ENCODE measurements around the gene LRIG3.
"Not testable (repeated sequence)": the region's sequence is repeated elsewhere in the genome, so short reads cannot be mapped to it uniquely, and the experiment has no call there.

Gene LRIG3

DNA sequence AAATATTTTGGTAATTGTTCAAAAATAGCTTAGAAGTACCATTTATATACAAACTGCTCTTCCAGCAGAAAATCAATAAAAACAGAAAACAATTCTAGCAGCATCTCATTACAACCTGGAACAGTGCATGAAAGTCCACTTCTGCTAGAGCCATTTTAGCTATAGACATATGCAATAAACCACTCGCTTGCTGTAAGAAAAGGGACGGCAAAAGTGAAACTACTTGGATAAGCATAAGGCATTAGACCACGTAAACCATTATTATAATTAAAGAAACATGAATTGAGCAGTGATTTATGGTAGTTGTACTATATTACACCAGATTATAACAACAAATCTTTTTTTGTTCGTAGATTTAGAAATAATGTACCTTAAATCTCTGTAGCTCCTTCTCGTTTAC, 48.7 kb downstream of the LRIG3 start:
- intact Hi-C loops (cut with DNase I) = no loop called here
- DNase-seq = no peak

DNA sequence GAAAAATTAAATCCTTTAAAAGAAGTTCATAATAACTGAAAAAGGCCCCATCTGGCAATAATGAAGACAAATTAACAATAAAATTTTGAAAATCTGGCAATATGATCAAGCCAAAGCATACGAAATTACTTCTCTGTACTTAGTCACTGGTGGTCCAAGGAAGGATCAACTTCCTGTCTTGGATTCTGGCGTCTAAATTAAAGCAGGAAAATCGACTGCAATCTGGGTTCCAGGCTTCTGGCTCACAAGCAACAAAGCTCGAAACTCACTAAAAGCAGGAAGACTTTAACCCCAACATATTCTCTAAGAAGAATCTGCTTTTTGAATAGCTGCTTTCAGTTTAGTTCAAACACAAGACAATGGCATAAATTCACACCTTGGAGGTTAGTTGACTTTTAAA, 49.7 kb downstream of the LRIG3 start:
- no peak for DNase-seq
- intact Hi-C loops (cut with DNase I) = no loop called here

DNA sequence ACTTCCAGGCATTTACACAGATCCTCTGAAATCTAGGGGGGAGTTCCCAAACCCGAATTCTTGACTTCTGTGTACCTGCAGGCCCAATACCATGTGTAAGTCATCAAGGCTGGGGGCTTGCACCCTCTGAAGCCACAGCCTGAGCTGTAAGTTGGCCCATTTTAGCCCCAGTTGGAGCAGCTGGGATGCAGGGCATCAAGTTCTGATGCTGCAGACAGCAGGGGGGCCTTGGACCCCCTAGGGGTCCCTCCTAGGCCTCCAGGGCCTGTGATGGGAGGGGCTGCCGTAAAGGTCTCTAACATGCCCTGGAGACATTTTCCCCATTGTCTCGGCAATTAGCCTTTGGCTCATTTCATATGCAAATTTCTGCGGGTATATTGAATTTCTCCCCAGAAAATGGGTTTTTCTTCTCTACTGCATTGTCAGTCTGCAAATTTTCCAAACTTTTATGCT, 59.5 kb downstream of the LRIG3 start:
- DNase-seq = no peak
- intact Hi-C loops (cut with DNase I) = no loop called here

DNA sequence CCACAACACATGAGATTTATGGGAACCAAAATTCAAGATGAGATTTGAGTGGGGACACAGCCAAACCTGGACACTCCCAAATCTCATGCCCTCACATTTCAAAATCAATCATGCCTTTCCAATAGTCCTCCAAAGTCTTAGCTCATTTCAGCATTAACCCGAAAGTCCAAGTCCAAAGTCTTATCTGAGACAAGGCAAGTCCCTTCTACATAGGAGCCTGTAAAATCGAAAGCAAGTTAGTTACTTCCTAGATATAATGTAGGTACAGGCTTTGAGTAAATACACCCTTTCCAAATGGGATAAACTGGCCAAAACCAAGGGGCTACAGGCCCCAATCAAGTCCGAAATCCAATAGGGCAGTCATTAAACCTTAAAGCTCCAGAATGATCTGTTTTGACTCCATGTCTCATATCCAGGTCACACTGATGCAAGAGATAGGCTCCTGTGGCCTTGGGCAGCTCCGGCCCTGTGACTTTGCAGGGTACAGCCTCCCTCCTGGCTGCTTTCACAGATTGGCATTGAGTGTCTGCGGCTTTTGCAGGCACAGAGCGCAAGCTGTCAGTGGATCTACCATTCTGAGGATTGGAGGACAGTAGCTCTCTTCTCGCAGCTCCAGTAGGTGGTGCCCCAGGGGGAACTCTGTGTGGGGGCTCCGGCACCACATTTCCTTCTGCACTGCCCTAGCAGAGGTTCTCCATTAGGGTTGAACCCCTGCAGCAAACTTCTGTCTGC, 60.1 kb downstream of the LRIG3 start:
- no peak for DNase-seq
- intact Hi-C loops (cut with DNase I) = no loop called here

DNA sequence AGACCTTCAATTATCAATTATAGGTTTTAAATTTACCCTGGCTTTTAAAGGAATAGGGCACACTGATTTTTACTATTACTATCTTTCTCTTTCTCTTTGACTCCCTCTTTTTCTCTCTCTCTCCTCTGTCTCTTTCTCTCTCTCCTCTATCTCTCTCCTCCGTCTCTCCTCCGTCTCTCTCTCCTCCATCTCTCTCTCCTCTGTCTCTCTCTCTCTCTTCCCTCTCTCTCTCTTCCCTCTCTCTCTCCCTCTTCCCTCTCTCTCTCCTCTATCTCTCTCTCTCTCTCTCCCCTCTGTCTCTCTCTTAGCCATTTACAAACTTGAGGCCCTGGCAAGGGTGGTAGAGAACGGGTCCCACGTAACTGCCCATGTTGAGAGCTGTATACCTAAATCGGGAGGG, 62.3 kb downstream of the LRIG3 start:
- DNase-seq = no peak
- intact Hi-C loops (cut with DNase I) = no loop called here

DNA sequence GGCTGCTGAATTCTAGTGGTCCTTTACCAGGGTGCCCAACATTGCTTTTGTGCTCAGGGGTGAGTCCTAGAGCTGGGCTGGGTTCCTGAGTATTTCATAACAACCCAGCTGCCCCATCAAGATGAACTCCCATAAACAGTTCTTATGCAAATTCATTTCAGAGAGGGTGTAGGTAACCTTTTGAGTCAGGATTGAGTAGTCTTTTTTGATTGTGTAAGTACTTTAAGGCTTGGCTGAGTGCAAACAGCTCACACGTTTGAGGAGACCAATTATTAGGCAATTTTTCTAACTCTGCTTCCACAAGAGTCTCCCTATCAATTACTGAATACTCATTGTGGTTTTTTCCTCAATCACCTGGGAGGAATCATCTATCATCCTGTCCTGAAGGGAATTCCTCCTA, 63.1 kb downstream of the LRIG3 start:
- DNase-seq; intact Hi-C loops (cut with DNase I): not testable (repeated sequence)

DNA sequence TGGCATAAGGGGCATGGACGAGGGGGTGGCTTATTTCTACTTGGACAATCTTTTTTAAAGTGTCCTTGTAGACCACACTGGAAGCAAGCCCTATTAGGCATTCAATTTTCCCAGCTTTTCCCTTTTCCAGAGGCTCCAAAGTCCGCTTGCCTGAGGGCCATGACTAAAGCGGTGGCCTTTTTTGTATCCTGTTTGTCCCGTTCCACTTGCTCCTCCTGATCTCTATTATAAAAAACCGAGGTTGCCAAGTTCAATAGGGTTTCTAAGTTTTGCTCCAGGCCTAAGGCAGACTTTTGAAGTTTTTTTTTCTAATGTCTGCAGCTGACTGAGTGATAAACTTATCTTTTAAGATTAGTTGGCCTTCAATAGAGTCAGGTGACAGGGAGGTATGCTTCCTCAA, 64.7 kb downstream of the LRIG3 start:
- intact Hi-C loops (cut with DNase I); DNase-seq: not testable (repeated sequence)

DNA sequence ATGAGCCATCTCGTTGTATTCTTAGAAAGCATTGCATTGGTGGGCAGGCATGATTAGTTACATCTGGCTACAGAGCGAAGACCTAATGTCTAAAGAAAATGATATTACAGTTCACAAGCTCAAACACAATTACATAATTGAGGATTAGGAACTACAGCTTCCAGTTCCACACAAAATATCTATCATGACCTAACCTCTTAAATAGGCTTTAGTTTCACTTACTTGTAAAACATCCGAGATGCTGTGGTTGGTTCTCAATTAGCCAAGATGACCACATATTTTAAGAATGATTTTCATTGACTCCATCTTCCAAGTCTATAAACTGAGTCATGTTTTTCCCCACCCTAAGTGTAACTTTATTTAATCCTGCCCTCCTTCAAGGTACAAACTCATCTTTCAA, 69.5 kb downstream of the LRIG3 start:
- intact Hi-C loops (cut with DNase I) = no loop called here
- no peak for DNase-seq

DNA sequence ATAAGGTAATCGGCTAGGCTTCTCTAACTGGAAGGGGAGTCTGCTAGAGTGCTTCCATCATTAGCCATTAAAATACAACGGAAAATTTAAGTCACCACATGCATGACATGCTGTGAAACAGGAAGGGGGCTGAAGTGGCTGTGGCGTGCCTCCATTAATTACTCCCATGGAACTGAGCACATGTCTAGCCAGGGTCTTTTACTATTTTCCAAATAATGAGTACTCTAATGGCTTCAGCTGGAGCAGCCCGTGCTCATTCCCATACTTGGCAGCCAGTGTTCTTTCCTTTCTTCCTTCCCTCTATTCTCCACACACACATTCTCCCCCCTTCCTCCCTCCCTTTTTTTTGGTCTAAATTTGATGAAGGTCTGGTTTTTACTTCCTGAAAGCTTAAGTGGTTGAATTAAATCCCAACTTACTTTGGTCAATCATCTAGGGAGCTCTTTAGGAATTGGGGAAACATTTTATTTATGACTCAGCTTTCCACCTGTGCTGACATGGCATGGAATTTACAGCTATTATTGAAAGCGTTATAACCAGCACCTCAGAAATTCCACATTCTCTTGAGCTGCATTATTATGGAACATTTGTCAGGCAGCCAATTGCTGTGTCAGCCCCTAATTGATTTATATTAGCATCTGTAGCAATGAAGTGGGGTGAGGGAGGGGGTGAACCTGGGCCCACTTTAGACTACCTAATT, 72.3 kb downstream of the LRIG3 start:
- intact Hi-C loops (cut with DNase I) = no loop called here
- DNase-seq = no peak

DNA sequence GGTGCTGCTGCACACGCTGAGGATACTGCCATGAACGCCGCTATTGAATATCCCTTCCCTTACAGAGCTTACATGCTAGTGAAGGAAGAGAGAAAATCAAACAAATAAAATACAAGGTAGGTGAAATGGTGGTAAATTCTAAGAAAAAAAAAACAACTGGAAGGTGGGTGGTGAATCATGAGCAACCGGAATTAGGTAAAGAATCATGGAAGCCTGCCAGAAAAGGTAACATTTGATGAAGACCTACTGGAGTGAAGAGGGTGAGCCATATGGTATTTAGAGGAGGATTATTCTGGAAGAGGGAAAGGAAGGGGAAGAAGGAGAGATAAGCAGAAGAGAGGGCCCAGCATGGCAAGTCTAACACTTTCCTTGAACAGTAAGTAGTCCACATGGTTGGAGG, 76.1 kb downstream of the LRIG3 start:
- DNase-seq = no peak
- intact Hi-C loops (cut with DNase I) = no loop called here

DNA sequence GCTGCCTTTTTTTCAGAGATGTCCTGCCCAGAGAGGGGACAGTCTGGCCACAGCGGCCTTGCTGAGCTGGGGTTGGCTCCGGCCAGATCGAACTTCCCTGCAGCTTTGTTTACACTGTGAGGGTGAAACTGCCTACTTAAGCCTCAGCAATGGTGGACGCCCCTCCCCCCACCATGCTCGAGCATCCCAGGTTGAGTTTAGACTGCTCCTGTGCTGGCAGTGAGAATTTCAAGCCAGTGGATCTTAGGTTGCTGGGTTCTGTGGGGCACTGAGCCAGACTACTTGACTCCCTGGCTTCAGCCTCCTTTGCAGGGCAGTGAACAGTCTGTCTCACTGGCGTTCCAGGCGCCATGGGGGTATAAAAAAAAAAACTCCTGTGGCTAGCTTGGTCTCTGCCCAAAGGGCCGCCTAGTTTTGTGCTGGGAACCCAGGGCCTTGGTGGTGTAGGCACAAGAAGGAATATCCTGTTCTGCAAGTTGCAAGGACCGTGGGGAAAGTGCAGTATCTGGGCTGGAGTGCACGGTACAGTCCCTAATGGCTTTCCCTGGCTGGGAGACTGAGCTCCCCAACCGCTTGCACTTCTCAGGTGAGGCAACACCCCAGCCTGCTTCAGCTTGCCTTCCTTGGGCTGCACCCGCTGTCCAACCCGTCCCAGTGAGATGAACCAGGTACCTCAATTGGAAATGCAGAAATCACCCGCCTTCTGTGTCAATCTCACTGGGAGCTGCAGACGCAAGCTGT, 79.1 kb downstream of the LRIG3 start:
- no peak for DNase-seq
- intact Hi-C loops (cut with DNase I) = no loop called here

DNA sequence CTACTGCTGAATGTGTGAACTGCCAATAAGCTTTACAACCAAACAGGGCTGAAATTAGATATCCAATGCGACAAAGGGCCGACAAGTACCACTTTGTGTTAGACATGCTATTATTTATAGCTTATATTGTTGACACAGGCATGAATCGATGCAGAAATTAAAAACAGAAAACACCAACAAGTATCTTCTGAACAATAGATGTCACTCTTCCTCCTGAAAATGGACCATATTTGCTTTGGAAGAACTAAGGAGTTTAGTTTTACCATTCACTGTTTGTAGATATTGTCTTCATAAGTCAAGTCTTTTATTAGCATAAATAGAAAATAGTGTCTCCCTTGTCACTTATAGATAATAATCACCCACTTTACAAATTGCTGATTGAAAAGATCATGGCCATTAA, 86.5 kb downstream of the LRIG3 start:
- DNase-seq = no peak
- intact Hi-C loops (cut with DNase I) = loop anchor here (5.0 kb wide), 1 partner anchor 253 kb away; no protein-coding TSS in a partner anchor

DNA sequence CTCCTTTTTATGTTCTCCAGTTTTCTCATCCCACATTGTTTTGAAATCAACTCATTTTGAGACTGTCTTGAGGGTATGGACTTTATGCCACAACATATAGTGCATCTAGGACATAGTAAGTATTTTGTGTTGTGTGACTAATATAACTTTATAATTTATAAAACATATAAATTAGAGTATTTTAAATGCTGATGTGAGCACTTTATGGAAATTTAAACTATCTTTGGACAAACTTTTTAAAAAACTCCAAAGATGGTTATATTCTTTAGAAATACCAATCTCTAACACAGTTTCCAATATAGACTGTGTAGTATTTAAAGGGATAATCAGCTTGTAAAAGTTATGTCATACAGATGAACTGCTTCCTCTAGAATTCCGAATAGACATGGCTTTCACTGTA, 87.4 kb downstream of the LRIG3 start:
- intact Hi-C loops (cut with DNase I) = loop anchor here (5.0 kb wide), 1 partner anchor 254 kb away; no protein-coding TSS in a partner anchor
- no peak for DNase-seq

All from posterior cingulate gyrus (tissue), 11 donors.